NCI-H2029 treated with DMSO at 0.1 percent for 48 hours (cell line): ENCODE data around the gene PRDX1.

Experiments
- DNase-seq: peaks from one replicate; lab custom pipeline; 2025; lab: John Stamatoyannopoulos, UW

Gene PRDX1

DNA sequence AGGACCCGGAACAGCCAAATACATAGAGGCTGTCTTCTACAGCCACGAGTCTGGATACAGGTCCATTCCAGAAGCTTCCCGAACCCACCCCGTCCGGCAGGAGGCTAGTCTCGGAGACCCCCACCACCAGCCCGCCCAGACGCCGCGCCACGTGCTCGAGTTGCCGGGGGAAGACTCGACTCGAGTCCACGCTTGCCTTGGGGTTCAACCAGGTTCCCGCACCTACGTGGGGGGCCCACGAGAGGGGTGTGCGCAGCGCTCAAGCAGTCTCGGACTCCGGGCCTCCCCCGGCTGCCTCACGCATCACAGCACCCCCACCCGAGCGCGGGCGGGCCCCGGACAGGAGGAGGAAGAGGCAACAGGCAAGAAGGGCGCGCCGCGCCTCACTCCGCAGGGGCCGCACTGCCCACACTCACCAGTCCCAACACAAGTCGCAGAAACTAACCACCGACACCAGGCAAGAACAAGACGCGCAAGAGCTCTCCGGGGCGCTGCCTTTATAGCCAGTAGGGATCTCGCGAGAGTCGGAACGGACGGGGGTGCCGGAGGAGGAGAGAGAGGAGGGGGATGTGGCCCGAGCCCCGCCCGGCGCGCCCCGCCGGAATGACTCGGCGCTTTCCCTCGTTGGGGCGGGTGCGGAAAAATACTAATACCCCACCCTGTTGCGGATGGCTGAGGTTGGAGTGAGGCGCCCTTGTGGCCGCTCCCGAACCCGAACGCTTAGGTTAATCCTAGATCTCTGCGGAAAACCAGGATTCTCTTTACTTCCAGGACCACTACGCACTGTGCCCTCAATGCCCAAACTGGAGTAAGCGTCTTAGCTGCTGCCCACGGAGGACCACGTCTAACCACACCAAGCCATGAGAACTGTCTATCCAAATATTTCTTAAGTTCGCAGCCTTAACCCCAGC lies at the start of gene PRDX1:
Gene PRDX1 (minus strand): TSS at position 472 of the 911 bp plus-strand sequence. CDS start 2,841 bp downstream, outside the sequence.
- DNase-seq = peak; percentile 97

DNA sequence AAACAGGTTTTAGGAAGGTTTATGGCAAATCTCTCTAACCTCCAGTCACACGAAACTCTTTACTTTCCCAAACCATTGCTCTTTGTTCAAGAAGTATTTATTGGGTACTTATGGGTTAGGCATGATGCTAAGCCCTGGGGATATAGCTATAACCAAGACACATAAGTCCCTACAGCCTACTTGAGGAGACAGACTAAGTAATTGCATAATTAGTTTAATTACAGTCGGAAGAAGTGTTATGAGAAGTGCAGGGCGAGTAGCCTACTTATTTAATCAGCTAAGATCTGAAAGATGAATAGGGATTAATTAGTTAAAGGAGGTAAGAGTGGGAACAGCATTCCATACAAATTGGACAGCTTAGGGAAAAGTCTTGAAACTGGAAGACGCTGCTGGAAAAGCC lies 48.9 kb upstream of the PRDX1 start:
- no peak for DNase-seq

DNA sequence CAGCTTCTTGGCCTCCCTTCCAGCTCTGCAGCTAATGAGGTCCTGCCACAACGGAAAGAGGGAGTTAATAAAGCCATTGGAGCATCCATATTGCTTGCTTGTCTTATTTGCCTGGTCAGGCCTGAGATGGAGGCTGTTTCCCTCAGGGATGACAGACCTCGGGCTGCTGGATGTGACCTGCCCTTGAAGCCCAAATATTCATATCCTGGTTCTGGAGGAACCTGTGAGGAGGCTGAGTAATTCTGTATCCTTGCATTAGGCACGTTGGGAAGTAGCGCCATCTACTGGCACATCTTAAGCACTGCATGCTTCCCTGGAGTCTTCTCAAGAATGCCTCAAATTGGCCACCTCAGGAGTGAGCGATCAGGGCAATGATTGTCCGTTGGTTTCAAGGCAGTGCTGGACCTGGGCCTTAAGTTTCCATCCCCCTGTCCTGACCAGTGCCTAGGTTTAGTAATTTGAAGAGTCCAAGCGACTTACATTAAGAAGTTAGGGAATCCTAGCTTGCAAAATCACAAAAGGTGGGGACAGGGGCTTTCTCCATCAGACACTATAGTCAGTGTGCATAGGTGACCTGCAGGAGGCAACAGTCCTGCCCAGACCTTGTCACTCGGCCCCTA lies 48.4 kb upstream of the PRDX1 start:
- peak; percentile 82 for DNase-seq

DNA sequence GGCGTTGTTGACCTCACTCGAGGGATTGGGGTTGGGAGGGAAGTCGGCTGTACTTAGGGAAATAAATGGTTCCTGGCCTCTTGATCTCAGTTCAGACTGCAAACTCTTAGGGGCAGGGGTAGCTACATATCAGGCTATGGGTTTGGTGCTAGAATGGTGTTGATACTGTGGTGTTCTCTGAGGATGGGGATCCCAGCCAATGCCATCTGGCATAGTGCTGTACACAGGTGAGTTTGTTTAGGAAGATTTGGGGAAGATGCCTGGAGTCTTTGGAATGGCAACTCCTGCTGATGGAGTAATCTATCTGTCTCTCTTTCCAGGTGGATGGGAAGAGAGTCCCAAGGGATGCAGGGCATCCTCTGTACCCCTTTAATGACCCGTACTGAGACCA lies 47.9 kb upstream of the PRDX1 start:
- no peak for DNase-seq

DNA sequence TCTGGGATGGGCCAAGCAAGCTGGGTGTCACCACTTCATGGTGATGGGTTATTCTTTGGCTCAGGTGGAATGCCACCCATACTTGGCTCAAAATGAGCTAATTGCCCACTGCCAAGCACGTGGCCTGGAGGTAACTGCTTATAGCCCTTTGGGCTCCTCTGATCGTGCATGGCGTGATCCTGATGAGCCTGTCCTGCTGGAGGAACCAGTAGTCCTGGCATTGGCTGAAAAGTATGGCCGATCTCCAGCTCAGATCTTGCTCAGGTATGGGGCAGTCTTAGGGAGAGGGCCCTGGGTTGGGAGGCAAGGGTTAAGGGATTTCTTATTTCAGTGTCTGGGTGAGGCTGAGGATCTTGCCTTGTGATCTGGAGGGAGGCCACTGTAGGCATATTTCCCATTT lies 46.7 kb upstream of the PRDX1 start:
- DNase-seq = no peak

DNA sequence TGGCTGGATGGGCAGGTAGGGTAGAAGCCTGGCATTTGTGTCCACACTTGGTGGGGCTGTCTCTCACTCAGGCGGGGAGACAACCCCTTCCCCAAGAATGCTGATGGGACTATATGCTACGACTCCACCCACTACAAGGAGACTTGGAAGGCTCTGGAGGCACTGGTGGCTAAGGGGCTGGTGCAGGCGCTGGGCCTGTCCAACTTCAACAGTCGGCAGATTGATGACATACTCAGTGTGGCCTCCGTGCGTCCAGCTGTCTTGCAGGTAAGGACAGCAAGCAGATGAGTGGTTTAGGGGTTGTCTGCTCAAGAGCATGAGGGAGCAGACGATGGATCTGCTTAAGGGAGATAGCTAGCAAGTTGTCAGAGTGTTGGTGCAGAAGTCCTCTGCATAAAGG lies 46.2 kb upstream of the PRDX1 start:
- DNase-seq = no peak

DNA sequence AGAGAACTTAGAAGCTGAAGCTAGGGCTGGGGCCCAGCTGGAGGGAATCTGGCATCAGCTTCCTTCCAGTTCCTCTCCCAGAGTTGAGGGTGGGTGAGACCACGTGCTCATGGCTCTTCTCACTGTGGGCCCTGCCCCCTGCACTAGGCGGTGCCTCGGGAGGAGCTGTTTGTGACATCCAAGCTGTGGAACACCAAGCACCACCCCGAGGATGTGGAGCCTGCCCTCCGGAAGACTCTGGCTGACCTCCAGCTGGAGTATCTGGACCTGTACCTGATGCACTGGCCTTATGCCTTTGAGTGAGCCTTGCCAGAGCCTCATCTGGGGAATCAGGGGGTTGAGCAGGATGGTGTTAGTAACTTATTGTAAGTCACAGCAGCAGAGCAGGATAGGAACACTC lies 45.0 kb upstream of the PRDX1 start:
- DNase-seq = no peak

DNA sequence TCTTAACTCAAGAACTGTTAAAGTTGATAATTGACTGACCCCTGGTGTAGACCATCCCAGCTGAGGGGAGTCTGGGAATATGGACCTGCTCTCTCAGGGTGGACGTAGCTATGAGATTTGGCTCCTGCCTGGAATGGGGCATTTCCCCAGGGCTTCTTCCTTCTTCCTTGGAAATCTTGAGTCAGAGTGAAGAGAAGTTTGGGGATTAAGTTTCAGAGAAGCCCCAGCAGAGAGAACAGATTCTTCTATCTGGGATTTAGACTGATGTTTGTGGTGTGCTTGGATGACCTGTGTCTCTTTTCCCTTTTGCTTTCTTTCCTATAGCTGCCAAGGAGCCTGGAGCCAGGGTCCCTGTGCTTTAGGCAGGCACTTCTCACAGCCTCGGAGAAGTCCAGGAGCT lies 42.2 kb upstream of the PRDX1 start:
- DNase-seq = no peak

DNA sequence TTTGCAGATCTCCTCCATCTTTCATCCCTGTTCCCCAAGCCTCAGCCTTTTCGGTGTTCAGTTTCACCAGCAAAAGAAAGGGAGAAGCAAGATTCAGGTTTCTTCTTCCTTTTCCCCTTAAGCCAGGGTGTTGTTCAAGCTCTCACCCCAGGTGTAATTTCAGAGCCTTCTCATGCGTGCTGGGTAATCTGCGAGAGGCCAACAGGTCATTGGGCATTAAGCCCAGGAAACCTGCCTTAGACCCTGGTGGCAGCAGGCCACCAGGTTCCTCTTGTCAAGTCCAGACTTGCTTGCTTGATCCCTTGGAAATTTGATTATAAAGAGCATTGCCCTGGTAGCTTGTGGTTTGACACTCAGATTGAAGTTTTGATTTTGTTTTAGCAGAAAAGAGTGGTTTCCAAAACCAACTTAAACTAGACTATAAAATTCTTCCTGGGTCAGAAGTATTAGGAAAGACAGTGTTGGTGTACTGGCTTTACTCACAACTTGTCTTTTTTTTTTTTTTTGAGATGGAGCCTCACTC lies 35.8 kb upstream of the PRDX1 start:
- no peak for DNase-seq

DNA sequence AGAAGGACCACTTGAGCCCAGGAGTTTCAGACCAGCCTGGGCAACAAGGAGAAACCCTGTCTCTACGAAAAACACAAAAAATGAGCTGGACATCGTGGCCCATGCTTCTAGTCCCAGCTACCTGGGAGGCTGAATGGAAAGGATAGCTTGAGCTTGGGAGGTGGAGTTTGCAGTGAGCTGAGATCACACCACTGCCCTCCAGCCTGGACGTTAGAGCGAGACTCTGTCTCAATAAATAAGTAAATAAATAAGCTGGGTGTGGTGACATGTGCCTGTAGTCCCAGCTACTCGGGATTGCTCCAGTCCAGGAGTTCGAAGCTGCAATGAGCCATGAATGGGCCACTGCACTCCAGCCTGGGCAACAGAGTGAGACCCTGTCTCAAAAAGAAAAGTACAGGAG lies 32.5 kb upstream of the PRDX1 start:
- DNase-seq = no peak

DNA sequence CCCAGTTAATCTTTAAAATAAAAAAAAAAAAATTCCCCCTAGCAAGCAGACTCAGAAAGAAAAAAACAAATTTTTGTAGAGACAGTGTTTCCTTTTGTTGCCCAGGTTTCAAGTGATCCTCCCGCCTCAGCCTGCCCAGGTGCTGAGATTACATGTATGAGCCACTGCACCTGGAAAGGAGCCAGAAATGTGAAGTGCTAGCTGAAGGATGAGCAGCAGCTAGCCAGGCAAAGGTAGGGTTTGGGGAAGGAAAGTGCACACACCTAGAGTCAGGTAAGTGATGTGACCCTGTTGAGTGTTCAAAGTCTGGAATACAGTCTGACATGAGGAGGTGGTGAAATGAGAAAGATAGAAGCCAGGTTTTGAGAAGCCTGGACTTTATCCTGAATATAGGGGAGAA lies 30.6 kb upstream of the PRDX1 start:
- DNase-seq = peak; percentile 98

DNA sequence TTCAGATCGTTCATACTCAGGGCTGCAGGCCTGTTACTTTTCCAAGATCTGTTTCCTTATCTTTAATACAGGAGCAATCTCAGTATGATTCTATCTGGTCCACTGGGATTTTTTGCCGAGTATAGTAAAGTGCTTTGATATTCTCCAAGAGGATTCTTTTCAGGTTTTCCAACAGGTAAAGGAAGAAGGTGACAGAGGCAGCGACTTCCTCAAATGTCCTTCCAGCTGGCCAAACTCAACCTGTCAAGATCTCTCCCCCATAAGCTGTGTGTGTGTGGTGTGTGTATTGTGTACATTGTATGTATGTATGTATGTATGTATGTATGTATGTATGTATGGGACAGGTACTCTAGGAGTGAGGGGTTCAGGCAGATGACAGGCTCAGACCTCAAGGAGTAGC lies 30.0 kb upstream of the PRDX1 start:
- no peak for DNase-seq

DNA sequence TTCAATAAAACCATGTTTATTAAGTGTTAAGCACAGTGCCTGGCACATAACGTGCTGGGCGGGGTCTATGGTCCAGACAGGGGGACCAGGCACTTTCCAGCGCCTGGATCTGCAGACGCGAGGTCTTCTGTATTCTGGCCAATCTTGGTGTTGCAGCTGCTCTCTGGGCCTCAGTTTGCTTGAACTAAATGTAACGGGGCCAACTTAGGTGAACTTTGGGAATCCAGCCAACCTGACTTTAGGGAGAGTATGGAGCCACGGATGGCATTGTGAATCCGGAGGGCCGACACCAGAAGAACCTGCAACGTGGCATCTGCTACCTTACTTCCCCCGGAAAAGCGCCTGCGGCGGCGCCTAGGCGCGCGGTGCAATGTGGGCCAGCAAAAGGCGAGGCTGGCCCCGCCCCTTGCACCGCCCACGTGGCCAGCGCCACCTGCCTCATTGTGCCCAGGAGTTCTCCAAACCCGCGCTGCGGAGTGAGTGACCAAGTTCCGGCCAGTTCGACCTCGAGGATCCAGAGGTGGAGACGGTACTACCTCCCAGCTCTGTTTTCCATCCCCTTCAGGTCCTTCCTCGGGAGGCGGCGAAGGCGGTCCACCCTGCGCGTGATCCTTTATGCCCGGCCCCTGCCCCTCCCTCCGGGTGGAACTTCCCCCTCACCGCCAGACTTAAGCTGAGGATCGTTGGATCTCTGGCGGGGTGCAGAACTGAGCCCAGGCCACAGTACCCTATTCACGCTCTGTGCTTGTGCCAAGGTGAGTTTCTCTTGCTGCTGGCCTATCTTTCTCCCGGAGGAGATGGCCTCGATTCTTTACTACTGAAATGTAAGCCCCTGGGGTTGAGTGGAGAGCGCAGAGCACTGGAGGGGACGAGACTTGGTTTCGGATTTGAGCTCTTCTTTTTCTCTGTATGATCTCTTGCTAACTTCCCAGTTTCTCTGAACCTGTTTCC lies 29.0 kb upstream of the PRDX1 start, which contains the start of gene AKR1A1:
Gene AKR1A1 (plus strand): TSS at position 426 of the 951 bp plus-strand sequence. CDS start 10,969 bp downstream, outside the sequence.
- DNase-seq = peak; percentile 96

DNA sequence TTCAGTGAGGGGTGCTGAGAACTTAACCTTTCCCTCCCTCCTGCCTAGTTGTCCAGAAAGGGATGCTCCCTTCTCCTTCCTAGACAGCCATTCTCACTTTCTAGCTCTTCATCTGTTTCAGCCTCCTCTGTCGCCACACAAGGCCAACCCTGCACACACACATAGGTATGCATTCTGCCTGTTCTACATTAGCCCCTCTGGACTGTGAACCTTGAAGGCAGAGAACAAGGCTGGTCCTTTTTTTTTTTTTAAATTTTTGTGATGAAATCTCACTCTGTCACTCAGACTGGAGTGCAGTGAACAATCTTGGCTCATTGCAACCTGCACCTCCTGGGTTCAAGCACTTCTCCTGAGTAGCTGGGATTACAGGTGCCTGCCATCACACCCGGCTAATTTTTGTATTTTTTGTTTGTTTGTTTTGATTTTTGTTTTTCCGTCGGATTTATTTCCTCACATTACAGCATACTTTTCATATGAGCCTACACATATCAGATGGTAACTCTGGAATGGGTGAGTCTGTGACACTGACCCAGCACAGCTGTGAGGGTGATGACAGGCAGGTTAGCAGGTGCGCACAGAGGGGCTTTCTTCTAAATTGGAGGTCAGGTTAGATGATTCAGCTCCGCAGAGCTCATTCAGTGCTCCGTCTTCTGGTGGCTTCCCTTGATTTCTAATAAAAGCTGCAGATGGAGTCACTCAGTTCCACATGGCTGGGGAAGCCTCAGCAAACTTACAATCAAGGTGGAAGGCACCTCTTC lies 24.0 kb upstream of the PRDX1 start:
- DNase-seq = no peak

DNA sequence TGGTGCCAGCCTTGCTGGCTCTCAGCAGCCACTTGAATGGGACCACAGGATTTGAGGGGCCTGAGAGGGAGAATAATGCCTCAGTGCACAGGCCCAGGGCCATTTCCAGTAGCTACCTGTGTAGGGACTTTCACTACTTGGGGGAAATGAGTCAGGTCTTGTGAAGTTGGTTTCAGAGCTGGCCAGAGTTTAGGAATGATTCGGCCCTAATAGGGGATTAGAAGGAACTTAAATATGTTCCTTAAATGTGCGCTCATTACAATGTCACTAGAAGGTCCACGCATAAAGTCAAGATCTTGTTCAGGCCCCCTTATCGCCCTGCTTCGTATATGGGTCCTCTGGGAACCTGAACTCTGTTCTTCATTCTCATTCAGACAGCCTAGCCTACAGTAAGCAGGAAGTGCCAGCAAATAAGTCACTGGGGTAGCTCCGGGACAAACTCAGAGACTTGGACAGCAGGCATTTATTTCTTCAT lies 23.4 kb upstream of the PRDX1 start:
- DNase-seq = no peak

DNA sequence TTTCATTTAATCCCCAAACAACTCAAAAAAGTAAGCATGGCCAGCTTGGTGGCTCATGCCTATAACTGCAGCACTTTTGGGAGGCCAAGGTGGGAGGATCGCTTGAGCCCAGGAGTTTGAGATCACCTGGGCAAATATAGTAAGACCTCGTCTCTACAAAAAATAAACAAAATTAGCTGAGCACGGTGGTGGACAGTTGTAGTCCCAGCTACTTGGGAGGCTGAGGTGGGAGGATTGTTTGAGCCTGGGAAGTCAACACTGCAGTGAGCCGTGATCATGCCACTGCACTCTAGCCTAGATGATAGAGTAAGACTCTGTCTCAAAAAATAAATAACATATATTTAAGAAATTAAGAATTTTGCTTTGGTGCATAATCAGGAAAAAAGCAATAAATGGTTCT lies 22.8 kb upstream of the PRDX1 start:
- DNase-seq = no peak

DNA sequence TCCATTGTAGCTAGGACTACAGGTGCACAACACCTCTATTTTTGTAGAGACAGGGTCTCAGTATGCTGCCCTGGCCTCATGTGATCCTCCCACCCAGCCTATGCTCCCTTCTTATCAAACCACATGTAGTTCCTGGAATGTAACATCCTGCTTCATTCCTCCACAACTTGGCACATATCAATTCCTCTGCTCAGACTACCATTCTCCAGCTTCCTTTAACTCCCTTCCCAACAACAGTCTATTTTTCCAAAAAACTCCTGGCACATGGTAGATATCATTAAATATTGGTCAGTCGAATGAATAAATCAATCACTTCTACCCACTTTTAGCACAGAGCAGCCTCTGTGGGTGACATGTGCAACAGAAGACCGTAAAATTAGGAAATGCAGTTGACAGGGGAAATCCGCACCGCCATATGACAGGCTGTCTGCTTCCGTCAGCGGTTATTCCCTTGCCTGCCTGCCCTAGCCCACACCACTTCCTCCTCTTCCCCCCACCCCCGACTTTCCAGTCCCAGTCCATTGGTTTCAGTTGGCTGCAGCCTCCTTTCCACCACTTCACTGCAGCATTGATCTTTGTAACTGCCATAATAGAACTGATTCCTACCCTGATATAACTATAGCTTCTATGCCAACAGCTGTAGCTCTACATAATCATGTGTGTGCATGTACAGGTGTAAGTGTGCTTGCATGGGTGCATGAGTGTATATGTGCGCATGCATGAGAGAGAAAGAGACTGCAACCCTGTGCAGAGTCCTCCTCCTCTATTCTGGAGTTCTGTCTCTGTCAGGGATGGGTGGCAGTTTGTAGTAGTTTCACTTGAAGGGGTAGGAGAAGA lies 22.1 kb upstream of the PRDX1 start:
- DNase-seq = no peak

DNA sequence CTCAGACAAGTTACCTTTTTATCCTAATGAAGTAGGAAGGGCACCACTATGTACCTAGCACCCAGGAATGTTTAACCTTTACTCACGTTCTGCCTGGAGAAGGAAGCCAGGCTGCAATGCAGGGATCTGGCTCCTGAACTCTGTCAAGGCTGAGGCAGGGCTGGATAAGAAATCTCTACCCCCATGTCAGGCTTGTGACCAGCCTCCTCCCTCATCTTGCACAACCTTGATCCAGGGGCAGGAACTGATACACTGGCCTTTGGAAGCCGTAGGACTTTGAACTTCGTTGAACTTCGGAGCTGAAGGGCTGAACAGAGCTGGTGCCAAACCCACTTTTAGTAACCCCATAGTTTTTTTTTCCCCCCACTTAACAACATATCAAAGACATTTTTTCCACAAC lies 20.9 kb upstream of the PRDX1 start:
- no peak for DNase-seq

DNA sequence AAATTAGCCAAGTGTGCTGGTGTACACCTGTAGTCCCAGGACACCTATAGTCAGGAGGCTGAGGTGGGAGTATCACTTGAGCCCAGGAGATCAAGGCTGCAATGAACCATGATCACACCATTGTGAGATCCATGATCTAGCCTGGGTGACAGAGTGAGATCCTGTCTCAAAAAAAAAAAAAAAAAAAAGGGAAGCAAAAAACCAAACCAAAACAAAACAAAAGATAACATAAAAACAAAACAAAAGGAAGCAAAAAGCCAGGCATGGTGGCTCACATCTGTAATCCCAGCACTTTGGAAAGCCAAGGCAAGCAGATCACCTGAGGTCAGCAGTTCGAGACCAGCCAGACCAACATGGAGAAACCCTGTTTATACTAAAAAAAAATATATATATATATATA lies 19.5 kb upstream of the PRDX1 start:
- no peak for DNase-seq

DNA sequence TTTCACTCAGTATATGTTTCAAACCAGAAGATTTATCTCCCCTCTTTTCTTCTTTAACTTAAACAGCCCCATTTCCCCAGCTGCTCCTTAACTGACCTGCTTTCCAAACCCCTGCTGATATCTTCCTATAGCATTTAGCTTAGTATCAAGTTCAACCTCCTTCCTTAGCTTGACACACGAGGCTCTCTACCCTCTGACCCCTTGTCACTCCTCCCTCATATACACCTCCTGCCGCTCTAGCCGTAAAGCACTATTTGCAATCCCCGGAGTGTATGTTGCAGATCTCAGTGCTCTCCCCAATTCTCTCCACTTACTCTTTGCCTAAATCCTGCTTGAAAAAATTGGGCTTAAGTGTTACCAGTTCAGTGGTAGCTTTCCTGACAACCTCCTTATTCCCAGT lies 15.2 kb upstream of the PRDX1 start:
- no peak for DNase-seq
